OCI-LY1 (cell line): Measurements from ENCODE around the gene BMPER.

Experiments
- EZH2 ChIP-seq: fragments of 200-600 bp; sonication (generic), shearing (Covaris generic); IDR thresholded peaks from 2 replicates; pipeline ENCODE4 v1.8.0; 2017; ENCODE audit warnings: borderline replicate concordance, mixed run types, mild to moderate bottlenecking, antibody characterized with exemption, low read length, moderate library complexity, mixed read lengths
- TF ChIP-seq, protein P1 (sequence below): fragments of 200-600 bp; sonication (generic), shearing (Covaris generic); IDR thresholded peaks from 2 replicates; pipeline ENCODE4 v1.5.1; 2017; ENCODE audit warnings: mild to moderate bottlenecking, antibody characterized with exemption, low read length, moderate library complexity, mixed read lengths

DNA sequence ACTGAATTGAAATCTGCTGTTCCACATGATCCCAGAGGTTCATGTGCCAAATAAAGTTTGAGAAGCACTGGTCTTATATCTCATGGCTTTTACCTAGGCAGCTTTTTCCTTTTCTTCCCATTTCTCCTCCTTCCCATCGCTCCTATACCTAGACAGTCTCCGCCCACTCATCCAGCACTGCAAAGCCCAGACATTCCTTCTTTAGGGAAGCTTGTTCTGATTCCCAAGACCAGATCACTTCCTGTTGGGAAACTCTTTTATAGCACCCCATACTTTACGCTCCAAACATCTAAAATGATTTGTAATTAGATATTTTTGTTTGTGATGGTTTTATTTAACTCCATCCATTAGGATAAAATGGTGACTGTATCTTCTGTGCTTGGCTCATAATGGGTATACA is 75.9 kb downstream of the BMPER start:
- TF ChIP-seq, protein P1, sequence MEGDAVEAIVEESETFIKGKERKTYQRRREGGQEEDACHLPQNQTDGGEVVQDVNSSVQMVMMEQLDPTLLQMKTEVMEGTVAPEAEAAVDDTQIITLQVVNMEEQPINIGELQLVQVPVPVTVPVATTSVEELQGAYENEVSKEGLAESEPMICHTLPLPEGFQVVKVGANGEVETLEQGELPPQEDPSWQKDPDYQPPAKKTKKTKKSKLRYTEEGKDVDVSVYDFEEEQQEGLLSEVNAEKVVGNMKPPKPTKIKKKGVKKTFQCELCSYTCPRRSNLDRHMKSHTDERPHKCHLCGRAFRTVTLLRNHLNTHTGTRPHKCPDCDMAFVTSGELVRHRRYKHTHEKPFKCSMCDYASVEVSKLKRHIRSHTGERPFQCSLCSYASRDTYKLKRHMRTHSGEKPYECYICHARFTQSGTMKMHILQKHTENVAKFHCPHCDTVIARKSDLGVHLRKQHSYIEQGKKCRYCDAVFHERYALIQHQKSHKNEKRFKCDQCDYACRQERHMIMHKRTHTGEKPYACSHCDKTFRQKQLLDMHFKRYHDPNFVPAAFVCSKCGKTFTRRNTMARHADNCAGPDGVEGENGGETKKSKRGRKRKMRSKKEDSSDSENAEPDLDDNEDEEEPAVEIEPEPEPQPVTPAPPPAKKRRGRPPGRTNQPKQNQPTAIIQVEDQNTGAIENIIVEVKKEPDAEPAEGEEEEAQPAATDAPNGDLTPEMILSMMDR: no peak
- TF ChIP-seq EZH2: no peak
